Natural killer cell (primary cell): ENCODE results near the gene RNFT1. TPM values are rescaled to one million over a fixed set of nuclear protein-coding genes. Genes with fewer than 3 reads are reported as not detected.
A peak's percentile ranks its signal among the peaks of the same experiment; 100 is the strongest.

Source experiments
- ATAC-seq, 3 donors: fragments of 150-1000 bp in 2 of 3; fragments of 200-7000 bp in 1 of 3; cut with Tn5 transposase; 1 replicate in 1 of 3; 2 replicates in 2 of 3; pipeline ENCODE4 v1.10.0; 2021; ENCODE audit warnings: mild to moderate bottlenecking in 2 of 3, moderate library complexity in 2 of 3
- DNase-seq, 2 donors: peaks; one replicate each; pipeline versions ENCODE4 v3.0.0 to v3.0.0-alpha.2; 2013 to 2021; ENCODE audit warnings: mixed read lengths in 1 of 2
- H3K27ac ChIP-seq: one replicate; pipeline ENCODE4 v1.5.1; 2013; ENCODE audit warnings: mild to moderate bottlenecking, low read length
- H3K27me3 ChIP-seq: one replicate; pipeline ENCODE4 v1.6.1; 2013; ENCODE audit warnings: low read length; ENCODE audit not compliant: control insufficient read depth, insufficient read depth
- H3K36me3 ChIP-seq: one replicate; pipeline ENCODE4 v1.6.1; 2013; ENCODE audit warnings: low read length; ENCODE audit not compliant: control insufficient read depth, insufficient read depth
- H3K4me1 ChIP-seq: one replicate; pipeline ENCODE4 v1.6.1; 2013; ENCODE audit warnings: low read length; ENCODE audit not compliant: control insufficient read depth, insufficient read depth
- H3K4me3 ChIP-seq: one replicate; pipeline ENCODE4 v1.5.1; 2013; ENCODE audit warnings: low read length
- H3K9me3 ChIP-seq: one replicate; pipeline ENCODE4 v1.6.1; 2013; ENCODE audit warnings: low read length; ENCODE audit not compliant: control insufficient read depth, insufficient read depth
- H3K27ac Mint-ChIP-seq, 2 donors: one replicate each; pipeline ENCODE4 v1.8.0; 2022; ENCODE audit warnings: mild to moderate bottlenecking in 2 of 2, mixed read lengths in 2 of 2, moderate library complexity in 1 of 2
- H3K27me3 Mint-ChIP-seq, 2 donors: one replicate each; pipeline ENCODE4 v1.8.0; 2022; ENCODE audit warnings: low read depth in 2 of 2, mixed read lengths in 2 of 2
- H3K36me3 Mint-ChIP-seq: one replicate; pipeline ENCODE4 v1.8.0; 2022; ENCODE audit warnings: mixed read lengths
- H3K4me1 Mint-ChIP-seq, 2 donors: one replicate each; pipeline ENCODE4 v1.8.0; 2022; ENCODE audit warnings: mixed read lengths in 2 of 2
- H3K4me3 Mint-ChIP-seq: one replicate; pipeline ENCODE4 v1.8.0; 2022; ENCODE audit warnings: mild to moderate bottlenecking, moderate library complexity, mixed read lengths
- H3K9me3 Mint-ChIP-seq, 2 donors: one replicate each; pipeline ENCODE4 v1.8.0; 2022; ENCODE audit warnings: mixed read lengths in 2 of 2
- WGBS: methylation state at CpG from one replicate; pipeline ENCODE4 v1.1.7; 2013; ENCODE audit warnings: missing lambda C conversion rate; ENCODE audit not compliant: insufficient coverage; 5-methylcytosine and 5-hydroxymethylcytosine counted together
- intact Hi-C: fragments of 100-400 bp; cut with micrococcal nuclease; formaldehyde crosslinking; loops from one replicate; pipeline ENCODE4 v1.14.2; 2022
- total RNA-seq, 4 donors: library from RNA; stranded (reverse); fragments of 120-200 nt in 1 of 4; gene quantifications; one replicate each; pipeline versions ENCODE4 v1.2.3 to v1.2.4, GENCODE V29; 2013 to 2022
- TF ChIP-seq, protein P1 (sequence below): fragments of 200-600 bp; IDR thresholded peaks from one replicate; pipeline ENCODE4 v1.8.0; 2022; ENCODE audit warnings: antibody characterized with exemption

RNFT1 gene
- total RNA-seq, 3 donors from 2014 or later (not counting 1 experiment from before 2014, with no cell fraction given): 37.5 to 54.5 (median 39.3) TPM

DNA sequence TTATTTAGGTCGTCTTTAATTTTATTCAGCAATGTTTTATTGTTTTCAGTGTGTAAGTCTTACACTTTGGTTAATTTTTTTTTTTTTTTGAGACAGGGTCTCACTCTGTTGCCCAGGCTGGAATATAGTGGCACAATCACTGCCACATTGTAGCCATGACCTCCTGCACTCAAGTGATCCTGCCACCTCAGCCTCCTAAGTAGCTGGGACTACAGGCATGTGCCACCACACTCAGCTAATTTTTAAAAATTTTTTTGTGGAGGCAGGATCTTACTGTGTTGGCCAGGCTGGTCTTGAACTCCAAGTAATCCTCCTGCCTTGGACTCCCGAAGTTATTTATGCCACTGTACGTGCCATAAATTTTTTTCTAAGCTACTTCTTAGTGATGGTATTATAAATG lies 57.1 kb downstream of the RNFT1 start:
- WGBS: 100% methylated on average over 2 of the region's 3 CpGs
- Histone ChIP-seq H3K4me3 (no peak overlapping the region), H3K27me3 (no peaks in the 10 kb centered on the region), H3K27ac (no peak overlapping the region), H3K36me3 (peaks cover 7% of the 10 kb centered on the region), H3K9me3 (no peaks in the 10 kb centered on the region), H3K4me1 (no peaks in the 10 kb centered on the region)
- Mint-ChIP-seq H3K4me3 (no peak overlapping the region), H3K27me3 (no peaks in the 10 kb centered on the region), H3K27ac (no peak overlapping the region), H3K4me1 (peaks cover 6 to 22% of the 10 kb centered on the region in 2 donors), H3K36me3 (no peaks in the 10 kb centered on the region), H3K9me3 (no peaks in the 10 kb centered on the region)
- ATAC-seq: no peak
- no peak for DNase-seq
- TF ChIP-seq, protein P1, sequence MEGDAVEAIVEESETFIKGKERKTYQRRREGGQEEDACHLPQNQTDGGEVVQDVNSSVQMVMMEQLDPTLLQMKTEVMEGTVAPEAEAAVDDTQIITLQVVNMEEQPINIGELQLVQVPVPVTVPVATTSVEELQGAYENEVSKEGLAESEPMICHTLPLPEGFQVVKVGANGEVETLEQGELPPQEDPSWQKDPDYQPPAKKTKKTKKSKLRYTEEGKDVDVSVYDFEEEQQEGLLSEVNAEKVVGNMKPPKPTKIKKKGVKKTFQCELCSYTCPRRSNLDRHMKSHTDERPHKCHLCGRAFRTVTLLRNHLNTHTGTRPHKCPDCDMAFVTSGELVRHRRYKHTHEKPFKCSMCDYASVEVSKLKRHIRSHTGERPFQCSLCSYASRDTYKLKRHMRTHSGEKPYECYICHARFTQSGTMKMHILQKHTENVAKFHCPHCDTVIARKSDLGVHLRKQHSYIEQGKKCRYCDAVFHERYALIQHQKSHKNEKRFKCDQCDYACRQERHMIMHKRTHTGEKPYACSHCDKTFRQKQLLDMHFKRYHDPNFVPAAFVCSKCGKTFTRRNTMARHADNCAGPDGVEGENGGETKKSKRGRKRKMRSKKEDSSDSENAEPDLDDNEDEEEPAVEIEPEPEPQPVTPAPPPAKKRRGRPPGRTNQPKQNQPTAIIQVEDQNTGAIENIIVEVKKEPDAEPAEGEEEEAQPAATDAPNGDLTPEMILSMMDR: no peak
- intact Hi-C loops: no loop called here

DNA sequence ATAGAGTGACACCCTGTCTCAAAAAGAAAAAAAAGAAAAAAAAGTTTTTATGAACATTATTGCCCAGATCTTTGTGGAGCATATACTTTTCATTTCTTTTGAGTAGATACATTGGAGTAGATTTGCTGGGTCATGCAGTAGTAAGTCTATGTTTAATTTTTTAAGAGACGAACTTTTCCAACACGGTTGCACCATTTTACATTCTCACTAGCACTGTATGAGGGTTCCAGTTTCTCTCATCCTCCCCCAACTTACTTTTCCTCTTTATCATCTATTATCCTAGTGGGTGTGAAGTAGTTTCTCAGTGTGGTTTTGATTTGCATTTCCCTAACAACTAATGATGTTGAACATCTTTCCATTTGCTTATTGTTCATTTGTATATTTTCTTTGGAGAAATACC lies 61.1 kb downstream of the RNFT1 start:
- Mint-ChIP-seq H3K27ac (peak overlapping the region in 1 of 2 donors; percentile 66), H3K4me1 (peaks cover 6 to 32% of the 10 kb centered on the region in 2 donors), H3K4me3 (no peak overlapping the region), H3K27me3 (no peaks in the 10 kb centered on the region), H3K36me3 (no peaks in the 10 kb centered on the region), H3K9me3 (no peaks in the 10 kb centered on the region)
- no peaks in the 10 kb centered on the region for H3K36me3 ChIP-seq
- WGBS: no CpG with 5 or more reads among the region's 2 CpGs
- H3K27ac ChIP-seq: no peak overlapping the region
- intact Hi-C loops: no loop called here
- TF ChIP-seq, protein P1: no peak
- H3K4me3 ChIP-seq: no peak overlapping the region
- no peaks in the 10 kb centered on the region for H3K4me1 ChIP-seq
- H3K27me3 ChIP-seq: no peaks in the 10 kb centered on the region
- DNase-seq (no peak), ATAC-seq (no peak)
- H3K9me3 ChIP-seq: no peaks in the 10 kb centered on the region

Other genes with a start within 250 kb of the RNFT1 start
- 1 to 10 TPM; 8.4 to 9.0 (median 8.4) TPM for gene TUBD1, start 71.8 kb downstream of the RNFT1 start, total RNA-seq
- 10 to 100 TPM; 70.6 to 85.0 (median 78.2) TPM for gene RPS6KB1, start 71.6 kb downstream of the RNFT1 start, total RNA-seq
- gene HEATR6, start 114.2 kb upstream of the RNFT1 start, total RNA-seq: 10 to 100 TPM; 10.3 to 19.3 (median 15.3) TPM
- gene CA4, start 185.2 kb upstream of the RNFT1 start, total RNA-seq: 1 to 10 TPM in 1 of 3 donors, not detected in 2; 1.3 TPM